IPS-20b (cell line): ENCODE results near the gene KLF6.

ENCODE experiments used
- H3K27ac ChIP-seq: one replicate; pipeline ENCODE4 v1.5.1; 2013; ENCODE audit warnings: low read length
- H3K27me3 ChIP-seq: 2 replicates; pipeline ENCODE4 v1.6.1; 2013; ENCODE audit warnings: mild to moderate bottlenecking, low read length, inconsistent platforms; ENCODE audit not compliant: insufficient read depth
- H3K36me3 ChIP-seq: 2 replicates; pipeline ENCODE4 v1.6.1; 2013; ENCODE audit warnings: low read depth, mild to moderate bottlenecking, inconsistent platforms, low read length, moderate library complexity; ENCODE audit not compliant: insufficient read depth
- H3K4me1 ChIP-seq: 2 replicates; pipeline ENCODE4 v1.6.1; 2013; ENCODE audit warnings: mild to moderate bottlenecking, control low read depth, inconsistent platforms, low read length, moderate library complexity; ENCODE audit not compliant: insufficient read depth
- H3K4me3 ChIP-seq: 2 replicates; pipeline ENCODE4 v1.5.1; 2013; ENCODE audit warnings: mild to moderate bottlenecking, low read length, inconsistent platforms
- H3K9ac ChIP-seq: 2 replicates; pipeline ENCODE4 v1.6.1; 2013; ENCODE audit warnings: low read depth, mild to moderate bottlenecking, inconsistent platforms, low read length, moderate library complexity
- H3K9me3 ChIP-seq: 2 replicates; pipeline ENCODE4 v1.6.1; 2013; ENCODE audit warnings: mild to moderate bottlenecking, low read depth, low read length, inconsistent platforms; ENCODE audit not compliant: insufficient read depth

Gene KLF6

DNA sequence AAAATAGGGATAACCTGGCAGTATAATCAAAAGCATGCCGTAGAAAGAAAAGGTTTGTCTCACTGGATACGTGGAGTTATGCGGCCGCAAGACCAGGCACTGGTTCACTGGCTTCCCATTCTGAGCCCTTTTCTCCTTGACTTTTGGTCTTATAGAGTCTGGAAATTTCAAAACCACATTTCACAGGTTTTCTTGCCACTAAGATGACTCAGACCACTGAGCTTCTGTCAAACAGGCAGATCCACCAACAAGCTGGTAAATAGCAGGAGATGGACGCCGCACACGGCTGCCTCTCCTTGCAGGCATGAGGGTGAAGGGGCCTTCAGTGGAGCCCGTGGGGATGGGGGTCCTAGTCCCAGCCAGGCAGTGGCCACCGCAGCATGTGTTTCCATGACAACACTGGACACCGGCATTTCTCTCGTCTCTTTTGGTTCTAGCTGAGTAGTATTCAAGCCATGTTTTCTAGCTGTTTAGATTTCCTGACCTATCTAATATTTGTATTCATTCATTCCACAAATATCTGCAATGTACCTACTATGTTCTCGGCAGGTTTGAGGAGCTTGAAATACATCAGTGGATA lies 55.5 kb downstream of the KLF6 start:
- Histone ChIP-seq H3K4me3 (no peak overlapping the region), H3K4me1 (no peaks in the 10 kb centered on the region), H3K9me3 (no peaks in the 10 kb centered on the region), H3K27ac (no peak overlapping the region), H3K9ac (no peak overlapping the region), H3K36me3 (no peaks in the 10 kb centered on the region), H3K27me3 (no peaks in the 10 kb centered on the region)

DNA sequence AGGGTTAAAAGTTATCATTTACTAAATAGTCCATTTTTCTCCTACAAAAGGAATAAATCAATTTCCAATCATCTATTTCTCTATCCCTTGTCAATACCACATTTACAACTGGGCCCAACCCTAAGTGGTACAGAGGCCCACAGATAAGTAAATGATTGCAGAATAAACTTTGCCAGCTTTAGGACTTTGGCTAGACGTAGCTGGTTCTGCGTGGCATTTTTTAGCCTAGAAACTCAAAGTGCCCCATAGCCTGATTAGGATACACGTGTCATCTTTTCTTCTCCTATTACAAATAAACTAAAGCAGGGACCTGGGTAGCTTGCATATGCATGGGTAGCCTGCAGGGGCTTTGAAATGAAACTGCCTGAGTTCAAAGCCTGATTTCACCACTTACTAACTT lies 56.4 kb downstream of the KLF6 start:
- Histone ChIP-seq H3K9ac (no peak overlapping the region), H3K27ac (no peak overlapping the region), H3K4me3 (no peak overlapping the region), H3K36me3 (no peaks in the 10 kb centered on the region), H3K27me3 (no peaks in the 10 kb centered on the region), H3K9me3 (no peaks in the 10 kb centered on the region), H3K4me1 (no peaks in the 10 kb centered on the region)

- Histone ChIP-seq H3K9ac (no peak overlapping the region), H3K4me1 (no peaks in the 10 kb centered on the region), H3K36me3 (no peaks in the 10 kb centered on the region), H3K27ac (no peak overlapping the region), H3K9me3 (no peaks in the 10 kb centered on the region), H3K27me3 (no peaks in the 10 kb centered on the region), H3K4me3 (no peak overlapping the region)
Measured at GRCh38 chr10:3727268-3727667, 57.7 kb downstream of the KLF6 start.
